Measurements from ENCODE around the gene NUDCD3. TPM values are rescaled to one million over a fixed set of nuclear protein-coding genes. Genes with fewer than 3 reads are reported as not detected.

Gene NUDCD3
- total RNA-seq, 2 donors from 2014 or later = 20.4 to 20.8 TPM

- DNase-seq = no peak
- H3K36me3 ChIP-seq (replicated peaks in 1 of 2; ENCODE audit: insufficient read depth in 1 of 2, low read depth in 2 of 2) = no peaks in the 10 kb centered on the region
- TF ChIP-seq CTCF (IDR thresholded peaks at IDR 0.05) = no peak
- TF ChIP-seq POLR2A (IDR thresholded peaks at IDR 0.05) = no peak
Measured at GRCh38 chr7:44347546-44348114, 142.8 kb downstream of the NUDCD3 start.

DNA sequence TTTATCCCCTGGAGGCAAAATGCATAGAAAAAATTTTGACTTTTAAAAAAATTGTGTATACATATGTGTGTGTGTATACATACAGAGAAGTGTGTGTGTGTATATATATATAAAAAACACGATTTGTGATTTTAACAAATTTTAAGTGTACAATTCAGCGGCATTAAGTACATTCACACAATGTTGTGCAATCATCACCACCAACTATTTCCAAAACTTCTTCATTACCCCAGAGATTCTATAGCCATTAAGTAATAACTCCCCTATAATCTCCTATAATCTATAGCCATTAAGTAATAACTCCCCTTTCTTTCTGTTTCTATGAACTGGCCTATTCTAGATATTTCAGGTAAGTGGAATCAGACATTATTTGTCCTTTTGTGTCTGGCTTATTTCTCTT lies 144.4 kb downstream of the NUDCD3 start:
- DNase-seq = no peak
- H3K36me3 ChIP-seq (replicated peaks in 1 of 2; ENCODE audit: insufficient read depth in 1 of 2, low read depth in 2 of 2) = no peaks in the 10 kb centered on the region
- no peak overlapping the region for H3K4me3 ChIP-seq
- WGBS, 2 donors = 76 to 85% methylated on average over 2 of the region's 2 CpGs
- no peaks in the 10 kb centered on the region for H3K27me3 ChIP-seq
- H3K4me1 ChIP-seq = no peaks in the 10 kb centered on the region
- H3K27ac ChIP-seq = no peak overlapping the region
- H3K9me3 ChIP-seq = no peaks in the 10 kb centered on the region
- no peak for ATAC-seq
- TF ChIP-seq POLR2A (IDR thresholded peaks at IDR 0.05) (no peak), CTCF (IDR thresholded peaks at IDR 0.05) (no peak)
- intact Hi-C loops (cut with DNase I) = loop anchor here (5.0 kb wide), 1 partner anchor 381 kb away; no protein-coding TSS in a partner anchor

More at GRCh38 chr7:44347546-44348114, 142.8 kb downstream of the NUDCD3 start:
- H3K4me3 ChIP-seq = no peak overlapping the region
- H3K4me1 ChIP-seq = no peaks in the 10 kb centered on the region
- intact Hi-C loops (cut with DNase I) = loop anchor here (5.0 kb wide), 1 partner anchor 380 kb away; no protein-coding TSS in a partner anchor
- H3K27ac ChIP-seq = no peak overlapping the region
- H3K27me3 ChIP-seq = no peaks in the 10 kb centered on the region
- no peak for ATAC-seq
- H3K9me3 ChIP-seq = no peaks in the 10 kb centered on the region

DNA sequence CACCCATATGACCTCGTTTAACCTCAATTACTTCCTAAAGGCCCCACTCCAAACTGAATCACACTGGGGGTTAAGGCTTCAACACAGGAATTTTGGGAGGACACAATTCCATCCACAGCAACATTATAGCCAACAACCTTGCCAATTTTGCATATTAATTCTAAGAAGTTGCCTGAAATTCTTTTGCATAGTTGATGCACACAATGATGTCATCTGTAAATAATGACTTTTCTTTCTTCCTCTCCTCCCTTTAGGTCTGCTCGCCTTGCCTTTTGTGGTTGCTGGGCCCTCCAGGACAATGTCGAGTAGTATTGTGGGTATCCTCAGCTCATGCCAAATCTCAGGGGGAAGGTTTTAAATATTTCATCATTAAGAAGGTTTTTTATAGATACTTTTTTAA lies 149.1 kb downstream of the NUDCD3 start:
- H3K4me1 ChIP-seq = no peaks in the 10 kb centered on the region
- no peaks in the 10 kb centered on the region for H3K27me3 ChIP-seq
- no peaks in the 10 kb centered on the region for H3K36me3 ChIP-seq (replicated peaks in 1 of 2; ENCODE audit: insufficient read depth in 1 of 2, low read depth in 2 of 2)
- no peak for TF ChIP-seq CTCF (IDR thresholded peaks at IDR 0.05)
- TF ChIP-seq POLR2A (IDR thresholded peaks at IDR 0.05) = no peak
- no peaks in the 10 kb centered on the region for H3K9me3 ChIP-seq
- 77% methylated on average over 3 of the region's 3 CpGs for WGBS, 2 donors
- ATAC-seq (no peak), DNase-seq (no peak)
- H3K27ac ChIP-seq = no peak overlapping the region
- intact Hi-C loops (cut with DNase I) = no loop called here
- no peak overlapping the region for H3K4me3 ChIP-seq

GRCh38 chr7:44338600-44338999 lies 151.9 kb downstream of the NUDCD3 start:
- no peak for TF ChIP-seq CTCF (IDR thresholded peaks at IDR 0.05)
- TF ChIP-seq POLR2A (IDR thresholded peaks at IDR 0.05) = no peak
- intact Hi-C loops (cut with DNase I) = no loop called here
- Histone ChIP-seq H3K27me3 (no peaks in the 10 kb centered on the region), H3K27ac (no peak overlapping the region), H3K9me3 (no peaks in the 10 kb centered on the region), H3K4me1 (no peaks in the 10 kb centered on the region), H3K36me3 (replicated peaks in 1 of 2; ENCODE audit: insufficient read depth in 1 of 2, low read depth in 2 of 2) (no peaks in the 10 kb centered on the region), H3K4me3 (no peak overlapping the region)
- DNase-seq (no peak), ATAC-seq (no peak)
- 63 to 67% methylated on average over 3 of the region's 3 CpGs for WGBS, 2 donors

DNA sequence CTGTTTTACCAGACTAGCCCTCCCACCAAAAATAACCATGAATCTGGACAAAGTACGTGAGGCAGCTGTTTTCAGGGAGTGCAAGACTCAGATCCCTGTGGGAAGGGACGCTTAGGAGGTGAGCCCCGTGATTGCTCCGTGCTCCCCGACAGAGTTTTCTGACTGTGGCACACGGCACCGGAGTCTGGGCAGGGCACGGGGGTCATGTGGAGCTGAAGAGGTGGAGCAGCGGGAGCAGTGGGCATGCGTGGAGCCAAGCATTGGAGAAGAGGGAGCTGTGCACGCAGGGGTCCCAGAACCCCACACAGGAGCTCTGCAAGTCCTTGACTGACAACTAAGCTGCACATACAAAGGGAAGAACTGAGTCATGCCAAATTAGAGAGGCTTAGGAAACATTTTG lies 154.0 kb downstream of the NUDCD3 start:
- Histone ChIP-seq H3K27me3 (no peaks in the 10 kb centered on the region), H3K4me3 (no peak overlapping the region), H3K4me1 (no peaks in the 10 kb centered on the region), H3K9me3 (no peaks in the 10 kb centered on the region), H3K36me3 (replicated peaks in 1 of 2; ENCODE audit: insufficient read depth in 1 of 2, low read depth in 2 of 2) (no peaks in the 10 kb centered on the region), H3K27ac (no peak overlapping the region)
- TF ChIP-seq CTCF (IDR thresholded peaks at IDR 0.05) (no peak), POLR2A (IDR thresholded peaks at IDR 0.05) (no peak)
- ATAC-seq (no peak), DNase-seq (no peak)
- WGBS, 2 donors = 79 to 84% methylated on average over 11 of the region's 11 CpGs
- intact Hi-C loops (cut with DNase I) = no loop called here
